HG02763 (cell line): ENCODE results near the gene MLH1.

Source experiments
- ATAC-seq: cut with Tn5 transposase; IDR thresholded peaks from one replicate; pipeline ENCODE4 v1.9.1; 2021; ENCODE audit warnings: mild to moderate bottlenecking, moderate library complexity; ENCODE audit not compliant: unreplicated experiment

MLH1 gene

GRCh38 chr3:36973139-36973538 lies 20.2 kb upstream of the MLH1 start:
- ATAC-seq, result no peak

- no peak for ATAC-seq
Observed at GRCh38 chr3:36981006-36981405, 12.3 kb upstream of the MLH1 start.

GRCh38 chr3:36988356-36988755 lies 5.0 kb upstream of the MLH1 start:
- no peak for ATAC-seq

GRCh38 chr3:36989005-36989404 lies 4.3 kb upstream of the MLH1 start:
- no peak for ATAC-seq

- no peak for ATAC-seq
Observed at GRCh38 chr3:36989568-36989967, 3.8 kb upstream of the MLH1 start.

GRCh38 chr3:36991147-36991546 lies 2.2 kb upstream of the MLH1 start:
- no peak for ATAC-seq

- ATAC-seq, result no peak
Observed at GRCh38 chr3:36991923-36992805, 1.2 kb upstream of the MLH1 start.

GRCh38 chr3:36992806-36993325 lies 452 bp upstream of the MLH1 start, which contains the start of gene EPM2AIP1:
Gene EPM2AIP1 (minus strand): TSS chr3:36993131. CDS start chr3:36993077, 54 bp downstream.
- ATAC-seq, result peak; percentile 80

- no peak for ATAC-seq
Observed at GRCh38 chr3:37014620-37015019, 21.3 kb downstream of the MLH1 start.

GRCh38 chr3:37015642-37016041 lies 22.3 kb downstream of the MLH1 start:
- ATAC-seq, result no peak

GRCh38 chr3:37016903-37017302 lies 23.6 kb downstream of the MLH1 start:
- no peak for ATAC-seq

- no peak for ATAC-seq
Observed at GRCh38 chr3:37017683-37018082, 24.4 kb downstream of the MLH1 start.

GRCh38 chr3:37024092-37024491 lies 30.8 kb downstream of the MLH1 start:
- ATAC-seq, result no peak

- no peak for ATAC-seq
Observed at GRCh38 chr3:37024820-37025405, 31.6 kb downstream of the MLH1 start.

- ATAC-seq, result no peak
Observed at GRCh38 chr3:37025561-37026335, 32.4 kb downstream of the MLH1 start.

GRCh38 chr3:37026851-37027250 lies 33.5 kb downstream of the MLH1 start:
- ATAC-seq, result no peak

GRCh38 chr3:37028329-37028728 lies 35.0 kb downstream of the MLH1 start:
- no peak for ATAC-seq

GRCh38 chr3:37029111-37029510 lies 35.8 kb downstream of the MLH1 start:
- no peak for ATAC-seq

- no peak for ATAC-seq
Observed at GRCh38 chr3:37029516-37030163, 36.3 kb downstream of the MLH1 start.

- no peak for ATAC-seq
Observed at GRCh38 chr3:37030588-37030987, 37.3 kb downstream of the MLH1 start.
